ENCODE results near the gene PPP1R3C.

The PPP1R3C gene

DNA sequence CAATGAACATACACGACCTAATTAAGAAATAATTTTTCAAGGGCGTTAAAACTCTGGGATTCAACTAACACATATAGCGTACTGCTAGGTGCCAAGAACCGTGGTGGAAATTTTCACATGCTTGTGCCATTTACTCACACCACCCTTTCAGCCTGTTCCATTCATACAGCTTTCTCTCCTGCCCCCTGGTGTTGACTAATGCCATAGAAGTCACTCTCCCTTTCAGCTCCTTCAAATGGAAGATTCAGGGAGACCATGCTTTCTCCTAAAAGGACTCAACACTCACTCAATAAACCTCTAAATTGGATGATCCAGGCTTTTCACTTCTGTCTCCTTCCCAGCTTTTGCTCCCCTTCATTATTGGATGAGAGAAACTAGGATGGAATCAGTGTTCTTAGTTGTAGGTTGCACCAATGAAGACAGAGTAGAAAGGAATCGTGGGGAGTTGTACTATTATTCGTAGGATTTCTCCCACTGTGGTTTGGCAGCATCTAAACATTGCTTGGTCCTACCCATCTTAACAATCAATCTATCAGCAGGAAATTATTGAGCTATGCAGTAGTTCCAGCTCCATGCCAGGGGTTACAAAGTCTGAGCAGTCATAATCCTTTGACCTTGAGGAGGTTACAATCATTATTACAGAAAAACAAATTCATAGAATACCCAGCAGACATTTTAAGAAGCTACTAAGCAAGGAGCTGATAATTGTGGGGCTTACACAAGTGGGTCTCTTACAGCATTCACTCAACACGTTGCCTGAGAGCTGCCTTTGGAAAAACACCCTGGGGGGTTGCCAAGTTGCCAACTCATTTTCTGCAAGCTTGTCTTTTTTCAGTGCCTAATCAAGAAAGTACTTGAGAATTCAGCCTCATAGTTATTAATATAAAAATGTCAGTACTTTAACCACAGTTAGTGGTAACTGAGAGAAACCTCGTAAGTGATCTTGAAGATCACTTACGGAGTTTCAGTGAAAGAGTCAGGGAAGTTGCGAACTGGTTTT is 2.8 kb upstream of the PPP1R3C start:
- peak; percentile 30 to 43 for DNase-seq
- Mint-ChIP-seq H3K9me3 (no peaks in the 10 kb centered on the region), H3K4me1 (peaks cover 7% of the 10 kb centered on the region), H3K4me3 (no peak overlapping the region), H3K27me3 (peaks cover 47% of the 10 kb centered on the region), H3K27ac (no peak overlapping the region)
- ATAC-seq, result peak; percentile 58

- no peak for DNase-seq
- ATAC-seq, result no peak
- H3K4me3 Mint-ChIP-seq, result no peak overlapping the region
- peaks cover 55% of the 10 kb centered on the region for H3K27me3 Mint-ChIP-seq
- no peaks in the 10 kb centered on the region for H3K9me3 Mint-ChIP-seq
- peaks cover 7% of the 10 kb centered on the region for H3K4me1 Mint-ChIP-seq
- no peak overlapping the region for H3K27ac Mint-ChIP-seq
Observed at GRCh38 chr10:91634898-91635297, 2.0 kb upstream of the PPP1R3C start.

DNA sequence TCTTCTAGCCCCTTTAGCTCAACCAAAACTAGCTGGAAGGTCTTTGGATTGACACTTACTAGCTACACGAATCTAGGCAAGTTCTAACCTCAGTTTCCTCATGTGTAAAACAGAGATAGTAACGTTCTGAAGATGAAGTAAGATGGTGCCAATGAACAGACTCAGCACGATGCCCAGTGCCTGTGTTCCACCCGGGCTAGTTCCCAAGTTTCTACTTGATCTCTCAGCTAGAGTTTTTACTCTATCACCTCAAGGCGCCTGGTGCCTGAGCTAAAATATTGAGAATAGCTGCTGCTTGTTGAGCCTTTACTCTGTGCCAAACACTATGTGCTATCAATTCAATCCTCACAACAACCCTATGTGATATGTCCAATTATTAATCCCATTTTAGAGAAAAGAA is 1.4 kb upstream of the PPP1R3C start:
- Mint-ChIP-seq H3K4me3 (no peak overlapping the region), H3K4me1 (peaks cover 7% of the 10 kb centered on the region), H3K27me3 (peaks cover 62% of the 10 kb centered on the region), H3K27ac (no peak overlapping the region), H3K9me3 (no peaks in the 10 kb centered on the region)
- ATAC-seq, result no peak
- no peak for DNase-seq

- no peak overlapping the region for H3K27ac Mint-ChIP-seq
- H3K4me1 Mint-ChIP-seq, result peaks cover 7% of the 10 kb centered on the region
- H3K9me3 Mint-ChIP-seq, result no peaks in the 10 kb centered on the region
- H3K27me3 Mint-ChIP-seq, result peaks cover 73% of the 10 kb centered on the region
- DNase-seq (no peak), ATAC-seq (no peak)
- H3K4me3 Mint-ChIP-seq, result no peak overlapping the region
Observed at GRCh38 chr10:91630625-91631024, 2.2 kb downstream of the PPP1R3C start.

- DNase-seq, result no peak
- no peak overlapping the region for H3K27ac Mint-ChIP-seq
- H3K4me3 Mint-ChIP-seq, result no peak overlapping the region
- peaks cover 73% of the 10 kb centered on the region for H3K27me3 Mint-ChIP-seq
- ATAC-seq, result no peak
- no peaks in the 10 kb centered on the region for H3K9me3 Mint-ChIP-seq
- H3K4me1 Mint-ChIP-seq, result peaks cover 7% of the 10 kb centered on the region
Observed at GRCh38 chr10:91629715-91630549, 2.9 kb downstream of the PPP1R3C start.

- Mint-ChIP-seq H3K27ac (no peak overlapping the region), H3K4me3 (no peak overlapping the region), H3K4me1 (peaks cover 7% of the 10 kb centered on the region), H3K9me3 (no peaks in the 10 kb centered on the region), H3K27me3 (peaks cover 62% of the 10 kb centered on the region)
- no peak for DNase-seq
- ATAC-seq, result no peak
Observed at GRCh38 chr10:91628383-91628782, 4.5 kb downstream of the PPP1R3C start.

GRCh38 chr10:91627344-91628102 is 5.3 kb downstream of the PPP1R3C start:
- peaks cover 53% of the 10 kb centered on the region for H3K27me3 Mint-ChIP-seq
- no peak overlapping the region for H3K27ac Mint-ChIP-seq
- H3K4me1 Mint-ChIP-seq, result peaks cover 1% of the 10 kb centered on the region
- no peak overlapping the region for H3K4me3 Mint-ChIP-seq
- peaks cover 0 to 5% of the 10 kb centered on the region in 2 donors for H3K9me3 Mint-ChIP-seq
- ATAC-seq (no peak), DNase-seq (no peak)

- H3K27ac Mint-ChIP-seq, result no peak overlapping the region
- ATAC-seq (no peak), DNase-seq (no peak)
- no peaks in the 10 kb centered on the region for H3K4me1 Mint-ChIP-seq
- no peak overlapping the region for H3K4me3 Mint-ChIP-seq
- peaks cover 47% of the 10 kb centered on the region for H3K27me3 Mint-ChIP-seq
- peaks cover 0 to 7% of the 10 kb centered on the region in 2 donors for H3K9me3 Mint-ChIP-seq
Observed at GRCh38 chr10:91626936-91627335, 5.9 kb downstream of the PPP1R3C start.

- no peak for ATAC-seq
- H3K4me3 Mint-ChIP-seq, result no peak overlapping the region
Observed at GRCh38 chr10:91624633-91625032, 8.2 kb downstream of the PPP1R3C start.

GRCh38 chr10:91622601-91623000 is 10.3 kb downstream of the PPP1R3C start:
- Mint-ChIP-seq H3K27ac (no peak overlapping the region), H3K4me1 (no peaks in the 10 kb centered on the region)
- no peak for DNase-seq

More at GRCh38 chr10:91624633-91625032, 8.2 kb downstream of the PPP1R3C start:
- H3K9me3 Mint-ChIP-seq, result peaks cover 0 to 7% of the 10 kb centered on the region in 2 donors
- no peak overlapping the region for H3K27ac Mint-ChIP-seq
- H3K4me1 Mint-ChIP-seq, result no peaks in the 10 kb centered on the region
- DNase-seq, result no peak
- peaks cover 43% of the 10 kb centered on the region for H3K27me3 Mint-ChIP-seq

GRCh38 chr10:91621483-91622113 is 11.3 kb downstream of the PPP1R3C start:
- H3K4me3 Mint-ChIP-seq, result no peak overlapping the region
- no peak overlapping the region for H3K27ac Mint-ChIP-seq
- ATAC-seq (no peak), DNase-seq (no peak)
- no peaks in the 10 kb centered on the region for H3K4me1 Mint-ChIP-seq
- peaks cover 43% of the 10 kb centered on the region for H3K27me3 Mint-ChIP-seq
- H3K9me3 Mint-ChIP-seq, result peaks cover 0 to 7% of the 10 kb centered on the region in 2 donors

More at GRCh38 chr10:91622601-91623000, 10.3 kb downstream of the PPP1R3C start:
- peaks cover 44% of the 10 kb centered on the region for H3K27me3 Mint-ChIP-seq
- no peak overlapping the region for H3K4me3 Mint-ChIP-seq
- ATAC-seq, result no peak
- H3K9me3 Mint-ChIP-seq, result peaks cover 0 to 7% of the 10 kb centered on the region in 2 donors

GRCh38 chr10:91617072-91617609 is 15.7 kb downstream of the PPP1R3C start:
- H3K9me3 Mint-ChIP-seq, result no peaks in the 10 kb centered on the region
- H3K27ac Mint-ChIP-seq, result no peak overlapping the region
- ATAC-seq, result no peak
- peaks cover 26% of the 10 kb centered on the region for H3K27me3 Mint-ChIP-seq
- no peak overlapping the region for H3K4me3 Mint-ChIP-seq
- DNase-seq, result no peak
- H3K4me1 Mint-ChIP-seq, result no peaks in the 10 kb centered on the region

DNA sequence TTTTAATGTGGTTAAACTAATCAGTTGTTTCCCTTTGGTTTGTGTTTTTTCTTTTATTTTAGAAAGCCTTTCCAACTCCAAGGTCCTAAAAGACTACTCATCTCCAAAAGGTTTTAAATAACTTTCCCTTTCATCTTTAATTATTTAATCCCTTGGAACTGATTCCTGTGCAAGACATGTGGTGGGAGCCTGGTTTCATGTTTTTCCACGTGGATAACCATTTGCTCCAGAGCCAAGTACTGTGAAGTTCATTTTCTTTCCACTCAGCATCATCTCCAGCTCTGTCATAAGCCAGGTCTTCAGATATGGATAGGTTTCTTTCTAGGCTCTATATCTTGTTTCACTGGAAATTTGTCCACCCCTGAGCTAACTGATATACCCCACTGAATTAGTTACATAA is 16.7 kb downstream of the PPP1R3C start:
- Mint-ChIP-seq H3K4me3 (no peak overlapping the region), H3K27ac (no peak overlapping the region), H3K4me1 (no peaks in the 10 kb centered on the region), H3K9me3 (no peaks in the 10 kb centered on the region), H3K27me3 (peaks cover 29% of the 10 kb centered on the region)
- ATAC-seq, result no peak
- no peak for DNase-seq

DNA sequence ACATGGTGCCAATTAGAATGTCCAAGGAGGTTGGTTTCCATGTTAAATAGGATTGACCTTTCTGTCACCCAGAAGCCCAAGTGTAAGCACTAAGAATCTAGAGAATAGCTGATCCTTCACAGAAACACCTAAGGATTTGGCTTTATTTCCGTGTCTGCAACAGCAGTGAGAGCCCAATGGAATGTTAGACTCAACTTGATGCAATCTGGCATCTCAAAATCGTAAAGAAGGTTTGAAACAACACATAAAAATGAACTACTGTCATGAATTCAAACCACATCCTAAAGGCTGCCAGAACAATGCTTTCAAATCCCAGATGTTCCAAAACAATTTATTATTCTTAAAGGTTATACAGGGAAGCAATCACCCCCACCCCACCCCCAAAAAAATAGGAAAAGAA is 18.6 kb downstream of the PPP1R3C start:
- H3K27ac Mint-ChIP-seq, result no peak overlapping the region
- DNase-seq (no peak), ATAC-seq (no peak)
- no peaks in the 10 kb centered on the region for H3K9me3 Mint-ChIP-seq
- peaks cover 18% of the 10 kb centered on the region for H3K27me3 Mint-ChIP-seq
- no peak overlapping the region for H3K4me3 Mint-ChIP-seq
- no peaks in the 10 kb centered on the region for H3K4me1 Mint-ChIP-seq

Data from stimulated activated naive CD8-positive, alpha-beta T cell treated with anti-CD3 and anti-CD28 coated beads, Interleukin-15, amount 100 ng/mL, for 72 hours (primary cell).